Left forelimb (tissue), 1 donor: ENCODE data around the gene CDC14B.
"Not testable (repeated sequence)": the region's sequence is repeated elsewhere in the genome, so short reads cannot be mapped to it uniquely, and the experiment has no call there.

Source experiments
- DNase-seq: peaks from one replicate; pipeline ENCODE4 v3.0.0-alpha.2; 2018; ENCODE audit warnings: low spot score

The CDC14B gene

GRCh38 chr9:96585426-96585825 lies 34.2 kb downstream of the CDC14B start:
- DNase-seq, result no peak

GRCh38 chr9:96582199-96582598 lies 37.4 kb downstream of the CDC14B start:
- not testable (repeated sequence) for DNase-seq

- DNase-seq, result no peak
Observed at GRCh38 chr9:96581786-96582185, 37.9 kb downstream of the CDC14B start.

GRCh38 chr9:96581301-96581700 lies 38.3 kb downstream of the CDC14B start:
- DNase-seq, result no peak

GRCh38 chr9:96574931-96575351 lies 44.7 kb downstream of the CDC14B start:
- DNase-seq, result no peak

GRCh38 chr9:96574455-96574854 lies 45.2 kb downstream of the CDC14B start:
- no peak for DNase-seq

GRCh38 chr9:96567203-96567700 lies 52.4 kb downstream of the CDC14B start:
- DNase-seq, result no peak

GRCh38 chr9:96566498-96567202 lies 53.0 kb downstream of the CDC14B start:
- DNase-seq, result peak; percentile 83

- no peak for DNase-seq
Observed at GRCh38 chr9:96565671-96566497, 53.8 kb downstream of the CDC14B start.

GRCh38 chr9:96564217-96564616 lies 55.4 kb downstream of the CDC14B start:
- DNase-seq, result no peak

- DNase-seq, result no peak
Observed at GRCh38 chr9:96559339-96559943, 60.2 kb downstream of the CDC14B start.

GRCh38 chr9:96557921-96558320 lies 61.7 kb downstream of the CDC14B start:
- no peak for DNase-seq

GRCh38 chr9:96556701-96557461 lies 62.8 kb downstream of the CDC14B start:
- DNase-seq, result no peak

- no peak for DNase-seq
Observed at GRCh38 chr9:96555567-96556386, 63.9 kb downstream of the CDC14B start.

GRCh38 chr9:96554801-96555566 lies 64.7 kb downstream of the CDC14B start:
- no peak for DNase-seq

GRCh38 chr9:96554326-96554725 lies 65.3 kb downstream of the CDC14B start:
- no peak for DNase-seq

GRCh38 chr9:96553070-96553469 lies 66.6 kb downstream of the CDC14B start:
- no peak for DNase-seq

- DNase-seq, result no peak
Observed at GRCh38 chr9:96551403-96551802, 68.2 kb downstream of the CDC14B start.

- no peak for DNase-seq
Observed at GRCh38 chr9:96550659-96551058, 69.0 kb downstream of the CDC14B start.

GRCh38 chr9:96543131-96543530 lies 76.5 kb downstream of the CDC14B start:
- DNase-seq, result not testable (repeated sequence)
